Keratinocyte (primary cell): Measurements from ENCODE around the gene SULF2. TPM values are rescaled to one million over a fixed set of nuclear protein-coding genes. Genes with fewer than 3 reads are reported as not detected.

Source experiments
- DNase-seq: peaks from one replicate; pipeline ENCODE4 v3.0.0-alpha.2; 2011; ENCODE audit warnings: low read depth, missing footprints, low spot score
- FAIRE-seq: peaks from 2 replicates; lab custom pipeline; 2011; peaks lifted over from hg19 to GRCh38; lab: Jason Lieb, UNC
- H2AFZ ChIP-seq: 2 replicates; pipeline ENCODE4 v1.6.0; 2012; ENCODE audit warnings: low read length, control low read depth, inconsistent platforms; ENCODE audit not compliant: control insufficient read depth
- H3K27ac ChIP-seq: 2 replicates; pipeline ENCODE4 v1.5.1; 2011; ENCODE audit warnings: low read length; ENCODE audit not compliant: control insufficient read depth, insufficient read depth
- H3K27me3 ChIP-seq: 3 replicates; pipeline ENCODE4 v1.6.0; 2011; ENCODE audit warnings: low read length; ENCODE audit not compliant: control insufficient read depth, insufficient read depth; ENCODE audit errors: extremely low read depth
- H3K36me3 ChIP-seq, 2 experiments: 2 replicates in 1 of 2; 3 replicates in 1 of 2; pipeline ENCODE4 v1.5.1; 2011; ENCODE audit warnings: low read length in 2 of 2, mild to moderate bottlenecking in 1 of 2; ENCODE audit not compliant: control insufficient read depth in 2 of 2, insufficient read depth in 2 of 2; ENCODE audit errors: extremely low read depth in 1 of 2
- H3K4me1 ChIP-seq: 3 replicates; pipeline ENCODE4 v1.5.1; 2011; ENCODE audit warnings: low read length; ENCODE audit not compliant: control insufficient read depth, insufficient read depth; ENCODE audit errors: extremely low read depth
- H3K4me2 ChIP-seq: 3 replicates; pipeline ENCODE4 v1.6.0; 2011; ENCODE audit warnings: low read depth, low read length; ENCODE audit not compliant: control insufficient read depth, insufficient read depth; ENCODE audit errors: extremely low read depth
- H3K4me3 ChIP-seq, 3 experiments: fragments of 200-600 bp in 1 of 3; sonication (generic) in 1 of 3; 2 replicates in 2 of 3; 3 replicates in 1 of 3; pipeline ENCODE4 v1.5.1; 2011 to 2016; ENCODE audit warnings: low read length in 3 of 3, mild to moderate bottlenecking in 3 of 3, control low read depth in 2 of 3, inconsistent platforms in 1 of 3, low read depth in 1 of 3, mixed read lengths in 1 of 3, mixed run types in 1 of 3, moderate library complexity in 1 of 3; ENCODE audit not compliant: control insufficient read depth in 2 of 3, insufficient read depth in 2 of 3; ENCODE audit errors: extremely low read depth in 1 of 3
- H3K79me2 ChIP-seq: 2 replicates; pipeline ENCODE4 v1.6.0; 2012; ENCODE audit warnings: low read length; ENCODE audit not compliant: control insufficient read depth, insufficient read depth
- H3K9ac ChIP-seq: 3 replicates; pipeline ENCODE4 v1.6.0; 2011; ENCODE audit warnings: low read length; ENCODE audit not compliant: control insufficient read depth, insufficient read depth; ENCODE audit errors: extremely low read depth
- H3K9me1 ChIP-seq: 3 replicates; pipeline ENCODE4 v1.6.0; 2011; ENCODE audit warnings: low read length; ENCODE audit not compliant: control insufficient read depth, insufficient read depth; ENCODE audit errors: extremely low read depth
- H3K9me3 ChIP-seq: 2 replicates; pipeline ENCODE4 v1.5.1; 2012; ENCODE audit warnings: low read depth, low read length; ENCODE audit not compliant: control insufficient read depth
- H4K20me1 ChIP-seq: 3 replicates; pipeline ENCODE4 v1.6.0; 2011; ENCODE audit warnings: low read length; ENCODE audit not compliant: control insufficient read depth, insufficient read depth; ENCODE audit errors: extremely low read depth
- CTCF ChIP-seq, 3 experiments: IDR thresholded peaks in 1 of 3; conservative IDR thresholded peaks in 1 of 3; optimal IDR thresholded peaks in 1 of 3; 2 replicates in 2 of 3; 3 replicates in 1 of 3; pipeline versions ENCODE3 to v1.5.1; 2011; ENCODE audit warnings: low read length in 3 of 3, mild to moderate bottlenecking in 3 of 3, moderate library complexity in 2 of 3, control low read depth in 1 of 3, inconsistent platforms in 1 of 3; ENCODE audit not compliant: insufficient read depth in 2 of 3; ENCODE audit errors: extremely low read depth in 1 of 3
- EZH2 ChIP-seq: IDR thresholded peaks from one replicate; pipeline ENCODE4 v1.6.1; 2012; ENCODE audit warnings: inconsistent platforms, mild to moderate bottlenecking, low read length, moderate library complexity
- dilution Hi-C: fragments of 300-500 bp; cut with MboI; formaldehyde crosslinking; loops from one replicate; pipeline ENCODE4 v1.7.0; 2020; ENCODE audit warnings: low sequenced_read_pairs; ENCODE audit not compliant: extremely low pct_ligation_motif_present
- polyA plus RNA-seq, 5 experiments: library from polyadenylated mRNA; depleted of rRNA in 3 of 5; stranded (reverse) in 3 of 5; stranded (forward) in 1 of 5; unstranded in 1 of 5; fragments of >200 nt; gene quantifications; 1 replicate in 1 of 5; 2 replicates in 3 of 5; 3 replicates in 1 of 5; pipeline versions ENCODE4 v1.2.1 to v1.2.3, GENCODE V29; 2011 to 2012; ENCODE audit warnings: missing spikeins in 2 of 5, low read depth in 1 of 5, low replicate concordance in 1 of 5

The SULF2 gene
- polyA plus RNA-seq, 1 donor (not counting 4 experiments of a cell fraction or from before 2014, with no cell fraction given): 64.4 TPM

- Histone ChIP-seq H3K9me3 (no peaks in the 10 kb centered on the region), H4K20me1 (peaks cover 3% of the 10 kb centered on the region), H3K36me3 (peaks cover 3 to 17% of the 10 kb centered on the region in 2 experiments), H2AFZ (no peak overlapping the region), H3K9me1 (no peaks in the 10 kb centered on the region), H3K27me3 (no peaks in the 10 kb centered on the region), H3K27ac (no peak overlapping the region), H3K4me1 (no peaks in the 10 kb centered on the region), H3K4me3 (no peak overlapping the region), H3K79me2 (peaks cover 18% of the 10 kb centered on the region), H3K9ac (no peak overlapping the region), H3K4me2 (no peak overlapping the region)
- DNase-seq (no peak), FAIRE-seq (no peak)
- dilution Hi-C loops: no loop called here
- TF ChIP-seq EZH2: no peak
- TF ChIP-seq CTCF (optimal IDR thresholded peaks at IDR 0.05 in 1 of 3, IDR thresholded peaks at IDR 0.05 in 1 of 3, conservative IDR thresholded peaks at IDR 0.05 in 1 of 3; ENCODE audit: extremely low read depth in 1 of 3, insufficient read depth in 2 of 3, low read length in 3 of 3): no peak
Observed at GRCh38 chr20:47711046-47711752, 74.1 kb downstream of the SULF2 start.

- Histone ChIP-seq H3K9me1 (no peaks in the 10 kb centered on the region), H4K20me1 (peaks cover 3% of the 10 kb centered on the region), H3K79me2 (peaks cover 18% of the 10 kb centered on the region), H3K36me3 (peaks cover 3 to 15% of the 10 kb centered on the region in 2 experiments), H2AFZ (no peak overlapping the region), H3K27ac (no peak overlapping the region), H3K27me3 (no peaks in the 10 kb centered on the region), H3K4me3 (no peak overlapping the region), H3K9ac (no peak overlapping the region), H3K4me2 (no peak overlapping the region), H3K9me3 (no peaks in the 10 kb centered on the region), H3K4me1 (no peaks in the 10 kb centered on the region)
- TF ChIP-seq EZH2: no peak
- TF ChIP-seq CTCF (optimal IDR thresholded peaks at IDR 0.05 in 1 of 3, IDR thresholded peaks at IDR 0.05 in 1 of 3, conservative IDR thresholded peaks at IDR 0.05 in 1 of 3; ENCODE audit: extremely low read depth in 1 of 3, insufficient read depth in 2 of 3, low read length in 3 of 3): no peak
- dilution Hi-C loops: no loop called here
- FAIRE-seq: no peak
- DNase-seq: no peak
Observed at GRCh38 chr20:47710665-47711045, 74.6 kb downstream of the SULF2 start.
